Measurements from ENCODE around the gene PRPF38B. TPM values are rescaled to one million over a fixed set of nuclear protein-coding genes. Genes with fewer than 3 reads are reported as not detected.

PRPF38B gene
- total and polyA plus RNA-seq, 2 of the 4 experiments (the other 2 are of a cell fraction), result 9.0 to 19.3 TPM

DNA sequence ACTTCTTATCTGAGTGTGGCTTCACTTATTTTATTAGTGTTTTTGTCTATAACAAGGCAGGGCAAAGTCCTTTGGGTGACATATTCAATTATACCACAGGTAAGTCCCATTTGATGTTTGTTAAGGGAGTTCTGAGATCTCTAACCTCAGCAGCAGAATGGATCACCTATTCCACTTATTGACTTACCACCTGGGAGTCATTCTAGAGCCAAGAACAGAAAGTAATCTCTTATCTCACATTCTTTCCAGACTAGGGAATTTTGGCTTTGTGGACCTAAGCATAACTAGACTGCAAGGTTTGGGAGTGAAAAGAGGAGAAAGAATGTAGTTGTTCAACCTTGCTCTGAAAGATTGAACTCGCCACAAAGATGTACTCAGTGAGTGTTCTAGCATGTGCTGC, 33.8 kb downstream of the PRPF38B start:
- POLR2A ChIA-PET (ENCODE audit: unreplicated experiment), result no interaction called here
- no peak overlapping the region for H2BK20ac ChIP-seq (ENCODE audit: low read depth, low read length)
- DNase-seq (no peak), ATAC-seq (ENCODE audit: low read depth) (no peak)
- no peak overlapping the region for H3K4me2 ChIP-seq (ENCODE audit: low read depth, low read length)
- CTCF ChIA-PET, result no interaction called here
- no peak overlapping the region for H2AK9ac ChIP-seq (replicated peaks; ENCODE audit: low read depth, low read length, poor library complexity)
- no peak overlapping the region for H4K8ac ChIP-seq (ENCODE audit: low read depth in 2 of 2, low read length in 2 of 2)
- no peaks in the 10 kb centered on the region; the same call in 1 of the 2 replicates for H3K27me3 ChIP-seq (ENCODE audit: control insufficient read depth, insufficient read depth, low read length)
- TF ChIP-seq NFE2L2 (IDR thresholded peaks at IDR 0.05; ENCODE audit: low read depth, low read length) (no peak), BHLHE40 (IDR thresholded peaks at IDR 0.05; ENCODE audit: low read depth, low read length) (no peak), MAFK (IDR thresholded peaks at IDR 0.05; ENCODE audit: low read depth, low read length) (no peak), MAZ (IDR thresholded peaks at IDR 0.05; ENCODE audit: borderline replicate concordance, low read depth, low read length) (no peak), FOS (IDR thresholded peaks at IDR 0.05; ENCODE audit: low read depth, low read length) (no peak), POLR2A (IDR thresholded peaks at IDR 0.05; ENCODE audit: low read depth, low read length) (no peak), RAD21 (IDR thresholded peaks at IDR 0.05; ENCODE audit: low read length) (no peak), CHD1 (IDR thresholded peaks at IDR 0.05; ENCODE audit: low read depth, low read length) (no peak), CEBPB (IDR thresholded peaks at IDR 0.05; ENCODE audit: low read depth, low read length) (no peak), SMC3 (IDR thresholded peaks at IDR 0.05; ENCODE audit: low read depth, low read length) (no peak), RCOR1 (IDR thresholded peaks at IDR 0.05; ENCODE audit: insufficient replicate concordance, low read length) (no peak), RFX5 (IDR thresholded peaks at IDR 0.05; ENCODE audit: low read depth, low read length) (no peak)
- TF ChIP-seq, protein P1, sequence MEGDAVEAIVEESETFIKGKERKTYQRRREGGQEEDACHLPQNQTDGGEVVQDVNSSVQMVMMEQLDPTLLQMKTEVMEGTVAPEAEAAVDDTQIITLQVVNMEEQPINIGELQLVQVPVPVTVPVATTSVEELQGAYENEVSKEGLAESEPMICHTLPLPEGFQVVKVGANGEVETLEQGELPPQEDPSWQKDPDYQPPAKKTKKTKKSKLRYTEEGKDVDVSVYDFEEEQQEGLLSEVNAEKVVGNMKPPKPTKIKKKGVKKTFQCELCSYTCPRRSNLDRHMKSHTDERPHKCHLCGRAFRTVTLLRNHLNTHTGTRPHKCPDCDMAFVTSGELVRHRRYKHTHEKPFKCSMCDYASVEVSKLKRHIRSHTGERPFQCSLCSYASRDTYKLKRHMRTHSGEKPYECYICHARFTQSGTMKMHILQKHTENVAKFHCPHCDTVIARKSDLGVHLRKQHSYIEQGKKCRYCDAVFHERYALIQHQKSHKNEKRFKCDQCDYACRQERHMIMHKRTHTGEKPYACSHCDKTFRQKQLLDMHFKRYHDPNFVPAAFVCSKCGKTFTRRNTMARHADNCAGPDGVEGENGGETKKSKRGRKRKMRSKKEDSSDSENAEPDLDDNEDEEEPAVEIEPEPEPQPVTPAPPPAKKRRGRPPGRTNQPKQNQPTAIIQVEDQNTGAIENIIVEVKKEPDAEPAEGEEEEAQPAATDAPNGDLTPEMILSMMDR (conservative IDR thresholded peaks at IDR 0.05; ENCODE audit: low read depth, low read length), result no peak
- TF ChIP-seq, protein P2, sequence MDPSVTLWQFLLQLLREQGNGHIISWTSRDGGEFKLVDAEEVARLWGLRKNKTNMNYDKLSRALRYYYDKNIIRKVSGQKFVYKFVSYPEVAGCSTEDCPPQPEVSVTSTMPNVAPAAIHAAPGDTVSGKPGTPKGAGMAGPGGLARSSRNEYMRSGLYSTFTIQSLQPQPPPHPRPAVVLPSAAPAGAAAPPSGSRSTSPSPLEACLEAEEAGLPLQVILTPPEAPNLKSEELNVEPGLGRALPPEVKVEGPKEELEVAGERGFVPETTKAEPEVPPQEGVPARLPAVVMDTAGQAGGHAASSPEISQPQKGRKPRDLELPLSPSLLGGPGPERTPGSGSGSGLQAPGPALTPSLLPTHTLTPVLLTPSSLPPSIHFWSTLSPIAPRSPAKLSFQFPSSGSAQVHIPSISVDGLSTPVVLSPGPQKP (IDR thresholded peaks at IDR 0.05; ENCODE audit: borderline replicate concordance, low read depth, low read length), result no peak
- TF ChIP-seq, protein P3, sequence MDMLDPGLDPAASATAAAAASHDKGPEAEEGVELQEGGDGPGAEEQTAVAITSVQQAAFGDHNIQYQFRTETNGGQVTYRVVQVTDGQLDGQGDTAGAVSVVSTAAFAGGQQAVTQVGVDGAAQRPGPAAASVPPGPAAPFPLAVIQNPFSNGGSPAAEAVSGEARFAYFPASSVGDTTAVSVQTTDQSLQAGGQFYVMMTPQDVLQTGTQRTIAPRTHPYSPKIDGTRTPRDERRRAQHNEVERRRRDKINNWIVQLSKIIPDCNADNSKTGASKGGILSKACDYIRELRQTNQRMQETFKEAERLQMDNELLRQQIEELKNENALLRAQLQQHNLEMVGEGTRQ (IDR thresholded peaks at IDR 0.05; ENCODE audit: low read depth, low read length), result no peak
- H3K27ac ChIP-seq (ENCODE audit: insufficient read depth, low read length), result no peak overlapping the region
- no peak overlapping the region for H3K4ac ChIP-seq (ENCODE audit: low read depth, low read length)
- no peak overlapping the region for H3K9ac ChIP-seq (ENCODE audit: low read depth, low read length)
- no peak overlapping the region for H2AFZ ChIP-seq (replicated peaks; ENCODE audit: low read length, poor library complexity)
- no peaks in the 10 kb centered on the region for H3K9me3 ChIP-seq (ENCODE audit: control insufficient read depth, insufficient read depth, low read length)
- no peaks in the 10 kb centered on the region for H3K79me1 ChIP-seq (ENCODE audit: low read depth in 1 of 2, low read length in 2 of 2)
- H4K91ac ChIP-seq (ENCODE audit: insufficient read depth, low read depth, low read length), result no peak overlapping the region
- H2BK15ac ChIP-seq (ENCODE audit: low read depth, low read length), result no peak overlapping the region
- no peak overlapping the region for H3K14ac ChIP-seq (replicated peaks; ENCODE audit: low read depth, low read length)
- H2BK5ac ChIP-seq (ENCODE audit: low read depth, low read length, poor library complexity, severe bottlenecking), result no peak overlapping the region
- intact Hi-C loops (cut with micrococcal nuclease) (loop anchor here (2.0 kb wide), 1 partner anchor 13 kb away; no protein-coding TSS in a partner anchor), in situ Hi-C loops (cut with MboI; ENCODE audit: low sequenced_read_pairs) (no loop called here), dilution Hi-C loops (cut with HindIII; ENCODE audit: low sequenced_read_pairs, unreplicated experiment) (no loop called here)
- H2BK120ac ChIP-seq (ENCODE audit: low read depth, low read length), result no peak overlapping the region
- no peak overlapping the region for H3K56ac ChIP-seq (ENCODE audit: extremely low read depth, insufficient read depth, low read length)
- no peak overlapping the region for H3K18ac ChIP-seq (ENCODE audit: low read depth, low read length)
- H4K20me1 ChIP-seq (ENCODE audit: insufficient read depth, low read length), result no peaks in the 10 kb centered on the region
- H3K4me3 ChIP-seq (ENCODE audit: insufficient read depth, low read depth, low read length), result no peak overlapping the region
- 0 out of 2 replicates have a peak, but pooled peaks cover 2% of the 10 kb centered on the region for H3K9me1 ChIP-seq (ENCODE audit: insufficient read depth, low read length)
- peaks cover 5% of the 10 kb centered on the region for H3K4me1 ChIP-seq (ENCODE audit: control insufficient read depth, insufficient read depth, low read length)
- BruUV-seq (replicated peaks), result no TSS peak
- no peak overlapping the region for H3K23ac ChIP-seq (ENCODE audit: low read depth, low read length)
- H3K36me3 ChIP-seq (ENCODE audit: control insufficient read depth, insufficient read depth, low read length), result no peaks in the 10 kb centered on the region
- no CpG with 5 or more reads among the region's 1 CpG for WGBS, 2 experiments (ENCODE audit: extremely low coverage in 2 of 2, insufficient read length in 1 of 2)
- H4K5ac ChIP-seq (ENCODE audit: low read depth, low read length), result no peak overlapping the region
- H2AK5ac ChIP-seq (ENCODE audit: low read depth, low read length), result no peak overlapping the region

Data from IMR-90 (cell line).